Psoas muscle (tissue), 8 donors: ENCODE measurements around the gene PDZK1IP1. TPM values are rescaled to one million over a fixed set of nuclear protein-coding genes. Genes with fewer than 3 reads are reported as not detected.

ENCODE experiments used
- ATAC-seq, 4 donors: fragments of 200-7000 bp; cut with Tn5 transposase; one replicate each; pipeline ENCODE4 v1.9.1; 2020; ENCODE audit warnings: moderate library complexity in 3 of 4, mild to moderate bottlenecking in 2 of 4
- DNase-seq, 2 donors: peaks; one replicate each; pipeline ENCODE4 v3.0.0-alpha.2; 2020
- H3K27ac ChIP-seq: fragments of 200-600 bp; one replicate; pipeline ENCODE4 v1.8.0; 2022
- H3K27me3 ChIP-seq, 3 donors: fragments of 200-600 bp in 1 of 3; one replicate each; pipeline versions ENCODE4 v1.6.1 to v1.8.0; 2013 to 2022; ENCODE audit warnings: low read length in 2 of 3, mild to moderate bottlenecking in 2 of 3, moderate library complexity in 1 of 3; ENCODE audit not compliant: insufficient read depth in 3 of 3
- H3K36me3 ChIP-seq, 2 donors: fragments of 200-600 bp in 1 of 2; one replicate each; pipeline versions ENCODE4 v1.6.1 to v1.8.0; 2013 to 2022; ENCODE audit warnings: low read depth in 1 of 2, mild to moderate bottlenecking in 1 of 2, moderate library complexity in 1 of 2; ENCODE audit not compliant: insufficient read depth in 1 of 2
- H3K4me1 ChIP-seq: fragments of 200-600 bp; one replicate; pipeline ENCODE4 v1.8.0; 2022
- H3K4me3 ChIP-seq: fragments of 200-600 bp; one replicate; pipeline ENCODE4 v1.8.0; 2022; ENCODE audit warnings: mild to moderate bottlenecking
- H3K9me3 ChIP-seq: fragments of 200-600 bp; one replicate; pipeline ENCODE4 v1.8.0; 2022
- WGBS, 3 donors: extraction: QIAGEN DNeasy Blood & Tissue Kit; methylation state at CpG; one replicate each; pipeline versions ENCODE4 v1.1.6 to v1.1.7; 2013; 5-methylcytosine and 5-hydroxymethylcytosine counted together
- intact Hi-C, 2 donors: fragments of 100-400 bp; cut with DNase I; formaldehyde crosslinking; loops; one replicate each; pipeline versions ENCODE4 v1.11.0 to v1.14.2; 2022
- polyA plus RNA-seq, 3 donors: library from polyadenylated mRNA; stranded (reverse); fragments of 200-250 nt; gene quantifications; one replicate each; pipeline ENCODE4 v1.2.3, GENCODE V29; 2013
- total RNA-seq, 4 donors: library from RNA; stranded (reverse); fragmentation: NEBNext Ultra II Directional in 2 of 4; extraction: Animal tissue kit (Norgen Biotek cat#: 25700) in 2 of 4; gene quantifications; one replicate each; pipeline versions ENCODE4 v1.2.1 to v1.2.4, GENCODE V29; 2021 to 2023
- TF ChIP-seq, protein P1 (sequence below): fragments of 200-600 bp; IDR thresholded peaks from one replicate; pipeline ENCODE4 v1.8.0; 2022; ENCODE audit warnings: antibody characterized with exemption
- donor health status: healthy with polysubstance abuse.
- donor health status: DM: no; HTN: no; CAD: no; lungs with moderate emphysema.
- donor health status: Bipolar disorder and iron deficiency.
- donor health status: healthy.
- donor health status: DM: yes; HTN: yes; CAD: no.
- donor health status: DM: no; HTN: no; CAD: no.
- donor health status: DM: no; HTN: no; CAD: no.
- donor health status: DM: yes; HTN: yes; CAD: no.

The PDZK1IP1 gene
- total and polyA plus RNA-seq, 7 donors = 0.11 to 1.4 (median 0.39) TPM; not detected in 1

DNA sequence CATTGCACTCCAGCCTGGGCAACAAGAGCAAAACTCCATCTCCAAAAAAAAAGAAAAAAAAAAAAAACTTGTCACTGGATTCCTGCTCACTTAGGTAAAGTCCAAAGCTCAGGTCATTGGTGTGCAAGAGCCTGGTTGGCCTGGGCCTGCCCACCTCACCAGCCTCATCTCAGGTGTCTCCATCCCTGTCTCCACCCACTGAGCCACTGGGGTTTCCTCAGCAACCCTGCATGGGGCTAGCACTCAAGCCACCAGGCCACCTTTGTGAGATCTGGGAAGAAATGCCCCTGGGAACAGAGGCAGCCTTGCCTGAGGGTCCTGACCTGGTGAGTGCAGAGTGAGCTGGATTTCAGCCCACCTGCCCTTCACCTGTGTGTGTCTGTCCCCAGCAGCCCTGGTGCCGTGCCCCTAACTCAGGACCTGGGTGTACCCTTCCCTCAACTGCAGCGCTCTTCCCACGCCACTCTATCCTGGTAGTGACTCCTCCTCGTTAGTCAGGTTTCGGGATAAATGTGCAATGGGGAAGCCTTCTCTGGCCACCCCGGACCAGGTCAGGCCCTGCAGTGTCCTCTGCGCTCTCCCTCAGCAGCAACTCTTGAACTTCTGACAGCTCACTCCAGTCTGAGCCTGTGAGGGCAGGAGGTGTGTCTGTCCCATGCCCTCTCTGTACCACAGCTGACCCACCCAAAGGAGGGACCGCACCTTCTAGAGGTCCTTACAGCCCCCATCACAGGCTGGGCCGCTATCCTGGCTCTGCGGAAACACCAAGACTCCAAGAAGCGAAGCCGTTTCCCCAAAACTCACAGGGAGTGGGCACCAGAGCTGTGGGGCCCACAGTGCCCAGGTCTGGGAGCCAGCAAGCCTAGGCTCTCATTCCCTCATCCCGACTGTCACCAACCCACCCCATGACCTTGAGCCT lies 3.3 kb downstream of the PDZK1IP1 start:
- 92 to 93% (median 92%) methylated on average over 13 of the region's 13 CpGs for WGBS, 3 donors
- no peaks in the 10 kb centered on the region for H3K9me3 ChIP-seq
- H3K36me3 ChIP-seq = no peaks in the 10 kb centered on the region
- ATAC-seq (no peak), DNase-seq (no peak)
- intact Hi-C loops = no loop called here
- no peak overlapping the region for H3K4me3 ChIP-seq
- peaks cover 15% of the 10 kb centered on the region for H3K4me1 ChIP-seq
- H3K27ac ChIP-seq = no peak overlapping the region
- peaks cover 0 to 3% (median 0%) of the 10 kb centered on the region in 3 donors for H3K27me3 ChIP-seq
- TF ChIP-seq, protein P1, sequence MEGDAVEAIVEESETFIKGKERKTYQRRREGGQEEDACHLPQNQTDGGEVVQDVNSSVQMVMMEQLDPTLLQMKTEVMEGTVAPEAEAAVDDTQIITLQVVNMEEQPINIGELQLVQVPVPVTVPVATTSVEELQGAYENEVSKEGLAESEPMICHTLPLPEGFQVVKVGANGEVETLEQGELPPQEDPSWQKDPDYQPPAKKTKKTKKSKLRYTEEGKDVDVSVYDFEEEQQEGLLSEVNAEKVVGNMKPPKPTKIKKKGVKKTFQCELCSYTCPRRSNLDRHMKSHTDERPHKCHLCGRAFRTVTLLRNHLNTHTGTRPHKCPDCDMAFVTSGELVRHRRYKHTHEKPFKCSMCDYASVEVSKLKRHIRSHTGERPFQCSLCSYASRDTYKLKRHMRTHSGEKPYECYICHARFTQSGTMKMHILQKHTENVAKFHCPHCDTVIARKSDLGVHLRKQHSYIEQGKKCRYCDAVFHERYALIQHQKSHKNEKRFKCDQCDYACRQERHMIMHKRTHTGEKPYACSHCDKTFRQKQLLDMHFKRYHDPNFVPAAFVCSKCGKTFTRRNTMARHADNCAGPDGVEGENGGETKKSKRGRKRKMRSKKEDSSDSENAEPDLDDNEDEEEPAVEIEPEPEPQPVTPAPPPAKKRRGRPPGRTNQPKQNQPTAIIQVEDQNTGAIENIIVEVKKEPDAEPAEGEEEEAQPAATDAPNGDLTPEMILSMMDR = no peak

DNA sequence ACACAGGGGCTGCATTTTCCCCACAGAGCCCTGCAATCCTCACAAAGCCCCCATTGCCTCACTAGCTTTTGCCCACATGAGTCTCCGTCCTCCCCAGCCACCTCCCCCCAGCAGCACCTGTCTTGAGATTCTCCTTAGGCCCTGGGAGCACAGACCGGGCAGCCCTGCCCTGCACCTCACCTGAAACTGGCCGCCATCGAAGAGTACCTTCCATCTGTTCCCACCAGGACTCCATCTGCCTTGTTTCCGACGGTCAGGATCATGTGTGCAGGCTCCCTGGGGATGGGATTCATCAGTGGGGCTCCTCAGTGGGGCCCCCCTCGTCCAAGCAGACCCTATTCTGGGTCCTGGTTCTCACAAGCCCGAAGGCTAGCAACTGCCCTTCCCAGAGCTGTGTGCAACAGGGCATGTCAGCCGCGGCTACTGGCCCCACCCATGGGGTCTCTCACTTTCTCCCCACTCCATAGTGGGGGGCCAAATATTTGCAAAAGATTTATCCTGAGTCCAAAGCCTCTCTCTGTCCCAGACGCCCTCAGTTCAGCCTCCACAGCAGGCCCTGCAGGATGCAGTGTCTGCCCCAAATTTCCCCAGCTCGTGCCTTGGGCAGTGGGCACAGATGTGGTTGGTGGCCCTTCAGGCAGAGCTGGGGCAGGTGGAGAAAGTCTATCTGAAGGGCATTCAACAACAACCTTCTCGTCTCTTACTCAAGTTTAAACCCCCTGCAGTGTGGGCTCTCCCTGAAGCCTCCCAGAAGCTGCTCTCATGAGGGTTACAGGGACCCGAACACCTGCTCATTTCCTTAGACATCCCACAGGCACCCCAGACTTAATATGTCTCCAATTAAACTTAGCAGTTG lies 4.8 kb downstream of the PDZK1IP1 start:
- ATAC-seq = no peak
- DNase-seq = no peak
- Histone ChIP-seq H3K4me3 (no peak overlapping the region), H3K27ac (no peak overlapping the region), H3K4me1 (peaks cover 6% of the 10 kb centered on the region), H3K9me3 (no peaks in the 10 kb centered on the region), H3K27me3 (peaks cover 0 to 13% (median 0%) of the 10 kb centered on the region in 3 donors), H3K36me3 (no peaks in the 10 kb centered on the region)
- TF ChIP-seq, protein P1 = no peak
- intact Hi-C loops = loop anchor here in 1 of 2 donors (5.0 kb wide), 1 partner anchor 527 kb away; no protein-coding TSS in a partner anchor
- WGBS, 3 donors = 80 to 82% (median 80%) methylated on average over 14 of the region's 14 CpGs

DNA sequence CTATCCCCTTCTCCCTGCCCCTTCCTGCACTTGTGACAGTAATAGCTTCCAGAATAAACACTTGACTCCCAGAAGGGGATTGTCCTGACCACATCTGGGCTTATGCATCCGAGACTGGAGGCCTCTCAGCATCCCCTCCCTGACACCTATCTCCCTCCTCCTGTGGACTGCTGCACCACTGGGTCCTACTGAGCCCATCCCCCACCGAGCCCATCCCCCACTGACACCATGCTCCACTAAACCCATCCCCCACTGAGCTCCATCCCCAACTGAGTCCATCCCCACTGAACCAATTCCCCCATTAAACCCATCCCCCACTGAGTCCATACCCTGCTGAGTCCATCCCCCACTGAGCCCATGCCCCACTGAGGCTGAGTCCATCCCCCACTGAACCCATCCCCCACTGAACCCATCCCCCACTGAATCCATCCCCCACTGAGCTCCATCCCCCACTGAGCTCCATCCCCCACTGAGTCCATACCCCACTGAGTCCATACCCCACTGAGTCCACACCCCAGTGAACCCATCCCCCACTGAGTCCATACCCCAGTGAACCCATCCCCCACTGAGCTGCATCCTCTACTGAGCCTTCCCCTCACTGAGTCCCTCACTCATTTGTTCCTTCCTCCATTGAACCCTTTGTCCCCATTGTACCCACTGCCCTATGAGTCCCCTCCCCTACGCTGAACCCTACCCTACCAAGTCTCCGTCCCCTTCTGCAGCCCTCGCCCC lies 5.6 kb downstream of the PDZK1IP1 start:
- peaks cover 0 to 13% (median 0%) of the 10 kb centered on the region in 3 donors for H3K27me3 ChIP-seq
- intact Hi-C loops = loop anchor here in 1 of 2 donors (5.0 kb wide), 1 partner anchor 528 kb away; no protein-coding TSS in a partner anchor
- H3K4me1 ChIP-seq = peaks cover 5% of the 10 kb centered on the region
- no peak overlapping the region for H3K27ac ChIP-seq
- H3K4me3 ChIP-seq = no peak overlapping the region
- WGBS, 3 donors = 66 to 82% (median 82%) methylated on average over 5 of the region's 5 CpGs
- no peaks in the 10 kb centered on the region for H3K36me3 ChIP-seq
- no peak for DNase-seq
- ATAC-seq = no peak
- H3K9me3 ChIP-seq = no peaks in the 10 kb centered on the region
- TF ChIP-seq, protein P1 = no peak

DNA sequence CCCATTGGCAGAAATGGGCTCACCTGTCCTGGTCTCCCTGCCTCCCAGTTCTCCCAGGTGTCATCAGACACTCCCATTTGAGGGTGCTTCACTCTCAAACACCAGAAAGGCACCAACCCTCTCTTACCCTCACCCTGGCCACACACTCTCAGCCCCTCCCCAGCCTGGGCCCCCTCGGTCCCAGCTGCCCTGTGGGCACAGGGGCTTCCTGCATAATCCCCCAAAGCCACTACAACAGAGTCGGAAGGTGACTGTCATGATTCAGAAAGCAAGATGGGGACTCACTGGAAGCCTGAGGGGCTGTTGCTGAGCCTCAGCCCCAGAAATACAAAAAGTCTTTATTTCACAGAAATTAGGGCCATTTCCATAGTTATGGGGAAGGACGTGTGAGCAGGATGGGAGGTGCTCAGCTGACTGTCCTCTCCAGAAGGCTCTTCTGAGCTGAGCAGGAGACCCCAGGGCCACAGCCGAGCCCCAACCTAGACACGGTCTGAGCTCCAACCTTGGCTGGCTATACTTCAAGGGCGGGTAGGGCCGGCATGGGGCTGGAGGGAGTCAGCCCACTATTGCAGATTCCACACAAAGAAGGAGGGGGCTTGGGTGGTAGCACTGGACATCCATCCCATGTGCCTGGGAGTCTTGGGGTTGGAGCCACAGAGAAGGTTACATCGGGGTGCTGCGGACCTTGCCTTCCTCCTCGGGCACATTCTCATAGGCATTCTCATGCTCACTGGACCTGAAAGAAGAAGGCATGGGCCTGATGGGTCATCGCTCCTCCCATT lies 6.3 kb downstream of the PDZK1IP1 start:
- no peak for ATAC-seq
- Histone ChIP-seq H3K27ac (no peak overlapping the region), H3K36me3 (no peaks in the 10 kb centered on the region), H3K4me1 (peaks cover 6% of the 10 kb centered on the region), H3K9me3 (no peaks in the 10 kb centered on the region), H3K4me3 (no peak overlapping the region), H3K27me3 (peaks cover 0 to 13% (median 0%) of the 10 kb centered on the region in 3 donors)
- TF ChIP-seq, protein P1 = no peak
- no peak for DNase-seq
- WGBS, 3 donors = 66 to 74% (median 73%) methylated on average over 11 of the region's 11 CpGs
- intact Hi-C loops = loop anchor here in 1 of 2 donors (5.0 kb wide), 1 partner anchor 529 kb away; no protein-coding TSS in a partner anchor
